Measurements from ENCODE around the gene CETP. TPM values are rescaled to one million over a fixed set of nuclear protein-coding genes. Genes with fewer than 3 reads are reported as not detected.
A peak's percentile ranks its signal among the peaks of the same experiment; 100 is the strongest.

CETP gene
- total and polyA plus RNA-seq, 2 of the 13 experiments (the other 11 are each of a cell fraction or from before 2014, with no cell fraction given), result 0.31 to 9.8 TPM

- TF ChIP-seq ZNF761 (CRISPR knock-in tag; conservative IDR thresholded peaks at IDR 0.05) (peak; percentile 93), ZNF513 (CRISPR knock-in tag; conservative IDR thresholded peaks at IDR 0.05) (peak; percentile 65; the same call in 1 of the 2 replicates), ZFP36L2 (CRISPR knock-in tag; IDR thresholded peaks at IDR 0.05) (0 out of 2 replicates have a peak, but pooled peaks have one; percentile 73), ZSCAN30 (CRISPR knock-in tag; IDR thresholded peaks at IDR 0.05) (peak; percentile 85), ZNF484 (CRISPR knock-in tag; IDR thresholded peaks at IDR 0.05; ENCODE audit: borderline replicate concordance, low read depth) (no peak), IKZF4 (CRISPR knock-in tag; IDR thresholded peaks at IDR 0.05; ENCODE audit: borderline replicate concordance, low read depth, not compliant biosample characterization) (peak; percentile 59), RORA (CRISPR knock-in tag; IDR thresholded peaks at IDR 0.05) (no peak), CREB1 (IDR thresholded peaks at IDR 0.05) (peak; percentile 93), CREB1 (CRISPR knock-in tag; IDR thresholded peaks at IDR 0.05) (peak; percentile 92), PAX8 (CRISPR knock-in tag; IDR thresholded peaks at IDR 0.05; ENCODE audit: borderline replicate concordance) (peak; percentile 31; the same call in 1 of the 2 replicates), AGO1 (IDR thresholded peaks at IDR 0.05; ENCODE audit: low read depth, low read length, poor library complexity, severe bottlenecking) (no peak), NR2F1 (CRISPR knock-in tag; IDR thresholded peaks at IDR 0.05) (no peak), HMGA1 (CRISPR knock-in tag; conservative IDR thresholded peaks at IDR 0.05) (no peak), ATF2 (CRISPR knock-in tag; IDR thresholded peaks at IDR 0.05) (peak; percentile 97), ZNF792 (CRISPR knock-in tag; IDR thresholded peaks at IDR 0.05) (peak; percentile 90; the same call in 1 of the 2 replicates)
- TF ChIP-seq, protein P1, sequence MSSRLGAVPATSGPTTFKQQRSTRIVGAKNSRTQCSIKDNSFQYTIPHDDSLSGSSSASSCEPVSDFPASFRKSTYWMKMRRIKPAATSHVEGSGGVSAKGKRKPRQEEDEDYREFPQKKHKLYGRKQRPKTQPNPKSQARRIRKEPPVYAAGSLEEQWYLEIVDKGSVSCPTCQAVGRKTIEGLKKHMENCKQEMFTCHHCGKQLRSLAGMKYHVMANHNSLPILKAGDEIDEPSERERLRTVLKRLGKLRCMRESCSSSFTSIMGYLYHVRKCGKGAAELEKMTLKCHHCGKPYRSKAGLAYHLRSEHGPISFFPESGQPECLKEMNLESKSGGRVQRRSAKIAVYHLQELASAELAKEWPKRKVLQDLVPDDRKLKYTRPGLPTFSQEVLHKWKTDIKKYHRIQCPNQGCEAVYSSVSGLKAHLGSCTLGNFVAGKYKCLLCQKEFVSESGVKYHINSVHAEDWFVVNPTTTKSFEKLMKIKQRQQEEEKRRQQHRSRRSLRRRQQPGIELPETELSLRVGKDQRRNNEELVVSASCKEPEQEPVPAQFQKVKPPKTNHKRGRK (CRISPR knock-in tag; IDR thresholded peaks at IDR 0.05), result 0 out of 2 replicates have a peak, but pooled peaks have one; percentile 81
- TF ChIP-seq, protein P2, sequence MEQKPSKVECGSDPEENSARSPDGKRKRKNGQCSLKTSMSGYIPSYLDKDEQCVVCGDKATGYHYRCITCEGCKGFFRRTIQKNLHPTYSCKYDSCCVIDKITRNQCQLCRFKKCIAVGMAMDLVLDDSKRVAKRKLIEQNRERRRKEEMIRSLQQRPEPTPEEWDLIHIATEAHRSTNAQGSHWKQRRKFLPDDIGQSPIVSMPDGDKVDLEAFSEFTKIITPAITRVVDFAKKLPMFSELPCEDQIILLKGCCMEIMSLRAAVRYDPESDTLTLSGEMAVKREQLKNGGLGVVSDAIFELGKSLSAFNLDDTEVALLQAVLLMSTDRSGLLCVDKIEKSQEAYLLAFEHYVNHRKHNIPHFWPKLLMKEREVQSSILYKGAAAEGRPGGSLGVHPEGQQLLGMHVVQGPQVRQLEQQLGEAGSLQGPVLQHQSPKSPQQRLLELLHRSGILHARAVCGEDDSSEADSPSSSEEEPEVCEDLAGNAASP (CRISPR knock-in tag; IDR thresholded peaks at IDR 0.05; ENCODE audit: borderline replicate concordance), result peak; percentile 64
- TF ChIP-seq, protein P3, sequence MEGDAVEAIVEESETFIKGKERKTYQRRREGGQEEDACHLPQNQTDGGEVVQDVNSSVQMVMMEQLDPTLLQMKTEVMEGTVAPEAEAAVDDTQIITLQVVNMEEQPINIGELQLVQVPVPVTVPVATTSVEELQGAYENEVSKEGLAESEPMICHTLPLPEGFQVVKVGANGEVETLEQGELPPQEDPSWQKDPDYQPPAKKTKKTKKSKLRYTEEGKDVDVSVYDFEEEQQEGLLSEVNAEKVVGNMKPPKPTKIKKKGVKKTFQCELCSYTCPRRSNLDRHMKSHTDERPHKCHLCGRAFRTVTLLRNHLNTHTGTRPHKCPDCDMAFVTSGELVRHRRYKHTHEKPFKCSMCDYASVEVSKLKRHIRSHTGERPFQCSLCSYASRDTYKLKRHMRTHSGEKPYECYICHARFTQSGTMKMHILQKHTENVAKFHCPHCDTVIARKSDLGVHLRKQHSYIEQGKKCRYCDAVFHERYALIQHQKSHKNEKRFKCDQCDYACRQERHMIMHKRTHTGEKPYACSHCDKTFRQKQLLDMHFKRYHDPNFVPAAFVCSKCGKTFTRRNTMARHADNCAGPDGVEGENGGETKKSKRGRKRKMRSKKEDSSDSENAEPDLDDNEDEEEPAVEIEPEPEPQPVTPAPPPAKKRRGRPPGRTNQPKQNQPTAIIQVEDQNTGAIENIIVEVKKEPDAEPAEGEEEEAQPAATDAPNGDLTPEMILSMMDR (CRISPR knock-in tag; IDR thresholded peaks at IDR 0.05), result peak; percentile 34
Measured at GRCh38 chr16:56931892-56932720, 29.6 kb upstream of the CETP start, which contains the start of gene HERPUD1 (continued).
